Activated naive CD4-positive, alpha-beta T cell treated with anti-CD3 and anti-CD28 coated beads, Interleukin-2, amount 50 U/mL, for 16 hours (primary cell): ENCODE measurements around the gene DCUN1D3.
"Not testable (repeated sequence)": the region's sequence is repeated elsewhere in the genome, so short reads cannot be mapped to it uniquely, and the experiment has no call there.

ENCODE experiments used
- DNase-seq: peaks from one replicate; pipeline ENCODE4 v3.0.0-alpha.2; 2020

The DCUN1D3 gene

GRCh38 chr16:20886320-20886719 lies 13.8 kb downstream of the DCUN1D3 start:
- no peak for DNase-seq

- no peak for DNase-seq
Observed at GRCh38 chr16:20884240-20884556, 16.0 kb downstream of the DCUN1D3 start.

GRCh38 chr16:20883554-20884239 lies 16.5 kb downstream of the DCUN1D3 start:
- DNase-seq = no peak

DNA sequence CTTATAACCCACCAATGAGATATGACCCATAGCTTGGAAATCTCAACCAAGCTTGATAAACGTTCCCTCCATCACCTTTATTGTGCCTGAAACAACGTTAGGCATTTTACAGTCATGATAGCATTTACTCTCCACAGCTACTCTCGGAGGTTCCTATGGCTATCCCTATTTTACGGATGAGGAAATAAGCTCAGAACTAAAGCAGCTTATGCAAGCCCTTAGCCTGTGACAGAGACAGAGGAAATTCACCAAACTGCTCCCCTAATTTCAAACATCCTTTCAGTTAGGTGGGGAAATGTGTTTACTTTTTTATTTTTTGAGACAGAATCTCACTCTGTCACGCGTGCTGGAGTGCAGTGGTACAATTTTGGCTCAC lies 18.7 kb downstream of the DCUN1D3 start:
- no peak for DNase-seq

DNA sequence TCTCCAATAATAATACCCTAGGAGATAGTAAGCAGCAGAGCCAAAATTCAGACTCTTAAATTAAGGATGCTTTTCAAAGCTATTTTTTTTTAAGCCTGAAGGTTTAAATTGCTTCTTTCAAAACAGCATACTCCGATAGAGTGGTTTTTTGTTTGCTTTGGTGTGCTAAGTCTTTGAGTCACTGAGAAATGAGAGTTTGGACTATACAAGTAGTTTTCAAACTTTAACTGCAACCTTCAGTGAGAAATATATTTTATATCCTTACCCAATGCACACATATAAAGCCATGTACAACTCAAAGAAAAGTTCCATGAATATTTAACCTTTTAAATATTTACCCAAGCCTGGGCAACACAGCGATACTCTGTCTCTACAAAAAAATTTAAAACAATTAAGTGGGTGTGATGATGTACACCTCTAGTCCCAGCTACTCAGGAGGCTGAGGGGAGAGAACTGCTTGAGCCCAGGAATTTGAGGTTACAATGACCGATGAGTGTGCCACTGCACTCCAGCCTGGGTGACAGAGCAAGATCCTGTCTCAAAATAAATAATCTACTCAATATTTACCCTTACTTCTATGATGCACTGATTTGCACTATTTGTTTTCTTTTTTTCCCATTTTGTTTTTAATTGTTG lies 19.2 kb downstream of the DCUN1D3 start:
- DNase-seq = no peak

- no peak for DNase-seq
Observed at GRCh38 chr16:20879175-20880040, 20.8 kb downstream of the DCUN1D3 start.

DNA sequence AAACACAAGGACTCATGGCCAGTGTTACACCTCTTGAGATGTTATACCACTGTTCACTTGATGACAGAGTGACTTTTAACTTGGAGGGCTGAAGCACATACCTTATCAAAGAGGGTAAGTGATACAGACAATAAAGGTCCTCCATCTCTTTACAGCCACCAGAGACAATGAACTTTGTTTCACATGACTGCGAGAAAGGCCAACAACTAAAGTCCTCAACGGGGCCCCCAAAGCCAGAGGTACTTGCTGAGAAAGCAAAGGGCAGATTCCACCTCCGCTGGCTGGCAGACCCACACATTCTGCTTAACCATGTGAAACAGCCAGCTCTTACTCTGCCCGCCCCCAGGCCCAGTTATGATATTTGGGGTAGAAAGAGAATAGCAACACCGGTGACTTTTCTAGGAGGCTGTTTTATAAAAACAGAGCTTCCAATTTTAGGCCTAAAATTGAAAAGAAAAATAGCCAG lies 21.4 kb downstream of the DCUN1D3 start:
- no peak for DNase-seq

DNA sequence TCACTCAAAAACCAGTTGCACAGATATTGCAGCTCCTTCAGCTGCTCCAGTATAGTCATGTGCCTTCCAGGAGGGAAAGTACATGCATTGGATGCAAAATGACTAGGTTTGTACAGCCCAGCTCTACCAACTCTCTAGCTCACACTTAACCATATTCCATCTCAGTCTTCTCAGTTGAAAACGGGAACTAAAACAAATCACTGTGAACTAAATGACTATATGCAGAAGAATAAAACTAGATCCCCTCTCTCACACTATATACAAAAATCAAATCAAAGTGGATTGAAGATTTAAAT lies 24.9 kb downstream of the DCUN1D3 start:
- no peak for DNase-seq

GRCh38 chr16:20874088-20874581 lies 26.0 kb downstream of the DCUN1D3 start:
- DNase-seq = no peak

- no peak for DNase-seq
Observed at GRCh38 chr16:20873331-20873730, 26.8 kb downstream of the DCUN1D3 start.

DNA sequence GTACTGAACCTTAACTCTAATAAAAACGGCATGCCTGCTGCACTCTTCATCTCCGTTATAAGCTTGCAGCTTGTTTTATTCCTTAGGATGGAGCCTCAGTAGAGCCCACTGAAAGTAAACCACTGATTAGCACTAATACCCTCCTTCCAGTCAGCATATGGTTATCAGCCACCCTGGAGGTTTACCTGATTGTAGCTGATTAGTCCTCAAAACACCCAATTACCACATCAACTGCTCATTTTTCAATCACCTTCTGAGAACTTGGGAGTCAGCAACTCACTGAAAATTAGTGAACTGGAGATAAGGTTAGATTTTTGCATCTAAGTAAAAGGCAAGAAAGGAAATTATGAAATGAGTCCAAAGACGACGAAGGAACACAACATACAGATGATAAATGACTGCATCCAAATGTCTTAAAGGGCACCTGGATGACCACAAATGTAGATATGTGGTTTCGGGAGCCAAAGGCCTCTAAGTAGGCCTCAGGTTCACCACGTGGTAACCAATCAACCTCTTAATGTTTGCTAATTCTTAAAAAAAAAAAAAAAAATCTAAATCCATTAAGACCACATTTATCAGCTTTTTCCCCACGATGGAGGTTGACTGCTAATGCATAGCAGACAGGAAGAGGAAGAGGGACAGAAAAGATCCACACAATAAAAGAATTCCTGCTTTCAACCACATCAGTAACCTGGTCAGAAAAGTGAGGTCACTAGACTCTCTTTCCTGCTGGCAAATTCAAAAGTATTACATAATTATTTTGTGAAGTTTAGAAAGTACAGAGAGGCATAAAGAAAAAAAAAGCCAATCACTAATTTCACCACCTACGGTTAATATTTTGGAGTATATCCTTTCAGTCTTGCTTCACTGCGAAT lies 28.0 kb downstream of the DCUN1D3 start:
- no peak for DNase-seq

GRCh38 chr16:20871258-20871657 lies 28.9 kb downstream of the DCUN1D3 start:
- DNase-seq = no peak

- DNase-seq = no peak
Observed at GRCh38 chr16:20870122-20870820, 29.9 kb downstream of the DCUN1D3 start.

DNA sequence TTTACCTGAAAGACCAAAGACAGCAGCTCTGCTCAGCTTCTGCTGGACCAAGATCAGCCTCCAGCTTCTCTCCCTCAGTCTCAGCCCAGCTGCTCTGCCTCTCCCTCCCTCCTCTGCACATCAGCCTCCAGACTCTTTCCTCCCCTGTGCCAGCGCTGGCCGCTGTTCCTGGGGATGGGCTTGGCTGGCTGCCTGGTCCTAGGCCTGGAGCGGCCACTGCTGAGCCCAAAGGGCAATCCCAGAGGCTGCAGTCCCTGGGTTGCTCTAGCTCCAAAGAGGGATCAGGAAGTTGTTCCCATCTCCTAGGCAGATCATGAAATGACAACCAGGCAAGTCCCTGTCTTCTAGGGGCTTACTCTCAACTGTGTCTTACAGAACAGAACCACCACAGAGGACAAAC lies 31.3 kb downstream of the DCUN1D3 start:
- DNase-seq = no peak

GRCh38 chr16:20867585-20867984 lies 32.6 kb downstream of the DCUN1D3 start:
- no peak for DNase-seq

GRCh38 chr16:20866801-20867200 lies 33.4 kb downstream of the DCUN1D3 start:
- DNase-seq = no peak

GRCh38 chr16:20866145-20866772 lies 33.9 kb downstream of the DCUN1D3 start:
- no peak for DNase-seq

- DNase-seq = no peak
Observed at GRCh38 chr16:20865420-20866131, 34.6 kb downstream of the DCUN1D3 start.

DNA sequence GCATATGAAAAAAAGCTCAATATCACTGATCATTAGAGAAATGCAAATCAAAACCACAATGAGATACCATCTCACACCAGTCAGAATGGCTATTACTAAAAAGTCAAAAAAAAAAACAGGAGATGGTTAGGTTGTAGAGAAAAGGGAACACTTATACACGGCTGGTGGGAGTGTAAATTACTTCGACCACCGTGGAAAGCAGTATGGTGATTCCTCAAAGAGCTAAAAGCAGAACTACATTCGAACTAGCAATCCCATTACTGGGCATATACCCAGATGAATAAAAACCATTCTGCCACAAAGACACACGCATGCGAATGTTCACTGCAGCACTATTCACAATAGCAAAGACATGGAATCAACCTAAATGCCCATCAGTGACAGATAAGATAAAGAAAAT lies 35.8 kb downstream of the DCUN1D3 start:
- not testable (repeated sequence) for DNase-seq

GRCh38 chr16:20862162-20862960 lies 37.8 kb downstream of the DCUN1D3 start:
- no peak for DNase-seq
